GM19467 (cell line): ENCODE data around the gene ZNF516.
"Not testable (repeated sequence)": the region's sequence is repeated elsewhere in the genome, so short reads cannot be mapped to it uniquely, and the experiment has no call there.

ENCODE experiments used
- ATAC-seq: cut with Tn5 transposase; IDR thresholded peaks from one replicate; pipeline ENCODE4 v1.9.1; 2021; ENCODE audit warnings: mild to moderate bottlenecking, moderate library complexity; ENCODE audit not compliant: unreplicated experiment

The ZNF516 gene

DNA sequence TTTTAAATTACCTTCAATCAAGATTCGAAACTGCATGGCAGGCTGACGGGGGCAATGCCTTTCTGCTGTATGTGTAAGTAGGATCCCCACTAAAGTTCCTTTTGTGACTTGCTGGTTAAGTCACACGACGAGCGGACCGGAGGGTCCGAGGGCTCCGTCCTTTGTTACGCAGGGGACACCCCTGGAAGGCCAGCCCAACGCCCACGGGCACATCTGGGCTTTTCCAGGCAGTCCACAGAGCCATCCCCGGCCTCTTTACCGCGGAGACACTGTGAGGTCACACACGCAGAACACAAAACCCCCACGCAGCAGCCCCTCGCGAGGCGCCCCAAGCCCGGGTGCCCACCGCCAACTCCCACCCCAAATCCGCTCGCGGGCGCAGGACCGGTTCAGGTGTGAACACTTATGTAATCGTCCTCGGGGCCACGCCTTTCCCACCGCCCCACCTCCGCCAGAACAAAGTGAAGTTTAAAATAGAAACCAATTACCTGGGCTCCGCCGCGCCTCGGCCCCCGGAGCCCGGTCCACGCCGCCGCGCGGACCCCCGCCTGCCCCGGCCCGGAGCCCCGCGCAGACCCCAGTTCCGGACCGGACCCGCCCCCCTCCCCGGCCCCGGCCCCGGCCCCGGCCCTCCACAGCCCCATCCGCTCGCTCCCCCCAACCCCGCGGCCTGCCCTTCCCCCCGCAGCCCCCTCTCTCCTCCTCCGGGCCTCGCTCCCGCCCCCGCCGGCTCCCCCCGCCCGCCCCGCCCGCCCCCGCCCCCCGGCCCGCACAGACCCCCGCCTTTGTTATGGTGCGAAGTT, 4.2 kb downstream of the ZNF516 start:
- no peak for ATAC-seq

DNA sequence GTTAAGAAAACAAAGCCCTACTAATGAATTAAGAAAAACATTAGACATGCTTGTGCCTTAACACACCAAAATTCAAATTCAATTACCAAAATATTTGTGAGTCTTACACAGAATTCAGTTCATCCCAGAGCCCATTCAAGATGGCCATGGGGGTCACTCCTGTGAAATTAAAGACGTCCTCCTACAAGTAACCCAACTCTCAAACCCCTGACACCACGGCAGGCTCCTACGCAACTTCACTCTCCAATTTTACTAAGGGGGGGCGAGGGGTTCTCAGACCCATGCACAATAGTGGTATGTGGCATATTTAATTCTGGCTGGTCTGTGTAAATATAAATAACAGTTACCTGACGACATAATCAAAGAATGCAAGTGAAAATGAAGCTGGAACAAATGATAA, 5.0 kb downstream of the ZNF516 start:
- ATAC-seq = no peak

- ATAC-seq = no peak
Measured at GRCh38 chr18:76489081-76489480, 6.0 kb downstream of the ZNF516 start.

DNA sequence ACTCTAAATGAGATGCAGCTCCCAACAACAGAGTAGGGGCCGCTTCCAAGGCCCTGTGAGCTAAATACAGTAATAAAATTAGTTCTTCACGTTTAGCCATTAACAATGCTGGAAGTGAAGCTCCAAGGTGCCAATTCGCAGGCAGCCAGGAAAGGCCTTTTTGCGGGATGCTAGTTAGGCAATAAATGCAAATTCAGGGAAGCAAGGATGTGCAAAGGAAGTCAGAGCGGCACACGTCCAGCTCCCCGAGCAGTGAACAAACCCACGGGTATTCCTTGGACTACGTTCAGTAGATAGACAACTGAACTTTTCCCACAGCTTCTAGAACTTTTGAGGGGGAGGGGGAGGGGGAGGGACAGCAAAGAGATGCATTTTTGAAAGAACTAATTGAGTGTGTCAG, 6.9 kb downstream of the ZNF516 start:
- no peak for ATAC-seq

GRCh38 chr18:76487782-76488181, 7.3 kb downstream of the ZNF516 start:
- no peak for ATAC-seq

DNA sequence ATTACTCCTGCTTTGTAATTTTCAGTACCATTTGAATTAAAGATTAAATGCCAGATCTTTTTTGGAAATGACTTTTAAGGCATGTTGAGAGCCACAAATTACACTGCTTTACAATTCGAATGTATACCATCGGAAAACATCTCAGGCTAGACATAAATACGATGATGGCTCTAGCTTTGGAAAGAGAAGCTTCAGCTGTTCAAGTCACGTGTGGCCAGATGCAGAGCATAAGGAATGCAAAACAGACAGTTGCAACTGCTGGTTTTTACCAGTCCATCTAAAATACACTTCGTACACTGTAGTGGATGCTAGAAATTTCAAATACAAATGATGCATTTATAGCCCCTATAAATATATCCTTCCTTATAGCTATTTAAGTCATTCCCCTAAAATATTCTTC, 8.0 kb downstream of the ZNF516 start:
- ATAC-seq = no peak

GRCh38 chr18:76486574-76486973, 8.5 kb downstream of the ZNF516 start:
- no peak for ATAC-seq

DNA sequence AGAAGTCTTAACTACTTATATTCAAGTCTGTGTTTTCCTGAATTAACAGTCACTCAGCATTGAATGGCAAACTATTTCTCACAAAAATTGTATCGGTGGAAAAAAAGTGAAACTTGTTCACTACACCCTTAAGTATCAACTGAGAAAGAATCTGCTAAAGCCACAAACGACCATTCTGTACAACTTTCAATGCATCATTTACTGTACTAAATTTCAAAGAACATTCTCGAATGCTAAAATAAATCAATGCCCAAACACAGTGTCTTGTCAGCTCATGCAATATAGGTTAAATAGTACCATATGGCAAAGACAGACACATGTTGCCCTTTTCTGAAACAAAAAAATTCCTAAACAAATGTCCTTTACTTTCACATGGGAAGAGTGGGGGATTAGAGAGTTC, 9.0 kb downstream of the ZNF516 start:
- no peak for ATAC-seq

DNA sequence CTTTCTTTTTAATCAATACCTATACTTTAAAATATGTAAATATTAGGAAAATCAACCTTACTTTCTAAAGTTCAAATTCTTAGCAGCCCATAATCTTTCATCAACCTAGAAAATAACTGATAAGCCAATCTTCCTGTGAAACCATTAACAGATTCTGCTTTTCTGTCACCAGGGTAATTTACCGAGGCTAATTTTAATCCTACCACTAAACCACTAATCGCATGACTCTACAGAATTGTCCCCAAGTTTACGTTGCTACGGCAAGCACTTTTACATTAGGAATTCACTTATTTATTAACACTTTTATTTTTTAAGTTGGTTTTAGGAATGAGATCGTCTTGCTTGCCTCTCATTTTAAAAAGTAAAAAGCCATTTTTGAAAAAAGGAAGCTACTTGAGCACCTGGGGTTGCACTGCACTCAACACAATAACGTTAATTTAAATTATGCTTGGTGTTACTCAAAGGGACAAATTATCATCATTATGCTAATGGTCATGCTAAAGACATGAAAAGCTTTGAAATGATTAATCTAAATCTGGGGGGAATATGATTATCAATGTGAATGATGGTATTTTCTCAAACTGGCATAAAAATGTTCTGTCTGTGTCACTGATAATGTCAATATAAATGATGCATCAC, 10.2 kb downstream of the ZNF516 start:
- ATAC-seq = no peak

- ATAC-seq = no peak
Measured at GRCh38 chr18:76483780-76484179, 11.3 kb downstream of the ZNF516 start.

GRCh38 chr18:76482971-76483691, 11.9 kb downstream of the ZNF516 start:
- no peak for ATAC-seq

GRCh38 chr18:76482267-76482666, 12.8 kb downstream of the ZNF516 start:
- no peak for ATAC-seq

DNA sequence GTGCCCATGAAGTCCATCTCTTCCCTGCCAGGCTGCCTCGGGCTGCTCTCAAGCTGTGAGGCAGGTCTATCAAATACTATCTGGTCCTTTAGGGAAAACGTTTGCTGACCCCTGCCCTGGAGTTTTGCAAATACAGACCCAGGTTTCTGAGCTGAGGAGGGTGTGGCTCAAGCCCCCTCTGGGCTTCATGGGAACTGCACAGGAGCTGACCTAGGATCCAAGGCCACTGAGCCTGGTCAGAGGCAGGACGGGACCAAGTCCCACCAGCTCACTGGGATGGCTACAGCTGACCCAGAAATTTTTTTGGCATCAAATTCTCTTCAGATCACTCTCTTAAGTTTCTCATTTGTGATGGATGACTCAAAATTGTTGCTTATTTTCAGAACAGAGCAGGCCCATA, 14.1 kb downstream of the ZNF516 start:
- ATAC-seq = no peak

DNA sequence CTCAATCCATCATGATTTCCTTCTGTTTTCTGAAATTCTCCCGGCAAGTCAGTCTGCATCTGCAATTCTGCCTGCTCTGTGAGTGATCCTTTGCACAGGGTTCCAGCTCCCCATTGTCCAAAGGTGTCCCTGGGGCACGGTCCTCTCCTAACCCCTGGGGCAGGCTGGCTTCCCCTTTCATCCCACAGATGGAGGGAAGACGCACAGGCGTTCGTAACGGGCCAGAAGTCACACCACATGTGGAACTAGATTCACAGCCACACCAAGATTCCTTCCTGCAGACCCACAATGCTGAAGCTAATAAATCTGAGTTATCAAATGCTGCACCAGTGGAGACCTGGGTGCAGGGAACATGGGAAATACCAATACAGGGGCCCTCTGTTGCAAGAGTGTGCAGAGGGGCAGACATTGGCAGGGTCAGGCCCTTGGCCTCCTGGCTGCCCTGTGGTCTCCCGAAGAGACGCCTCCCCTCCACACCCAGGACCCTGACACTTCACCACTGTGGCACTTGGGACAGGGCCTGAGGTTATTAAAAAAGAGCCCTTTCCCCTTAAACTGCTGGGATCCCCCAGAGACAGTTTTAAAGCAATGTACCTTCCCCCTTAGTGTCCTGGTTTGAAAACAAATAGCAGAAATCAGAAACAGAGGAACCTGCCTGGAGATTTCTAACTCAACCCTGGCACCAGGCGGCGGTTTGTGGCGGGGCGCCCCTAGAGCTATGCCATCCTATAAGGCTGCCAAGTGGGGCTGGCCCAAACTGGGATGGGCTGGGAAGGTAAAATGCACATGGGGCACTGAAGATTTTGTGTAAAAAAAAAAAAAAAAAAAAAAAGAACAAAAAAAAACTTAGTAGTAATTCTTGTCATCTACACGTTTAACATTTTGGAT, 15.4 kb downstream of the ZNF516 start:
- ATAC-seq = no peak

- no peak for ATAC-seq
Measured at GRCh38 chr18:76476665-76477561, 18.1 kb downstream of the ZNF516 start.

- no peak for ATAC-seq
Measured at GRCh38 chr18:76475450-76476194, 19.4 kb downstream of the ZNF516 start.

- no peak for ATAC-seq
Measured at GRCh38 chr18:76474824-76475223, 20.2 kb downstream of the ZNF516 start.

DNA sequence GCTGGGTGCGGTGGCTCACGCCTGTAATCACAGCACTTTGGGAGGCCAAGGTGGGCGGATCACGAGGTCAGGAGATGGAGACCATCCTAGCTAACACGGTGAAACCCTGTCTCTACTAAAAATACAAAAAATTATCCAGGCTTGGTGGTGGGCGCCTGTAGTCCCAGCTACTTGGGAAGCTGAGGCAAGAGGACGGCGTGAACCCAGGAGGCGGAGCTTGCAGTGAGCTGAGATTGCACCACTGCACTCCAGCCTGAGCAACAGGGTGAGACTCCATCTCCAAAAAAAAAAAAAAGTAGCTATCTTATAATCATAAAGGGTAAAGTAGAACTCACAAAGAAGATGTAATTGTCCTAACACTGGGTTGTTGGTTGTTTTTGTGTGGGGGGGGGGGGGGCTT, 21.5 kb downstream of the ZNF516 start:
- not testable (repeated sequence) for ATAC-seq

DNA sequence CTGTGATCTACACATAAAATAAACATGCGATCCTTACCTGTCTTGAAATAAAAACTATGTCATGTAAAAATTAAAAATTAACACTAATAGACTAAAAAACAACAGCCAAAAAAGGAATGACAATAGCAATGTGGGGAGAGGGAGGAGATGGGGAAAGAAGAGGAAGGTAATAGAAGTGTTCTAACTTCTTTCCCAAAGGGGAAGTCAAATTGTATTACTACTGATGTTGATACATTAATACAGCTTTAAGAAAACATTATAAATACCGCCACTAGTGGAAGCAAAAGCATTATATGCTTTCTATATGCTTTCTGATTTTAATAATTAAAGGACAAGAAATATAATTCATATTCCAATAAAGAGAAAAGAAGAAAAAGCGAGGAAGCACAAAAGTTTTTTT, 22.2 kb downstream of the ZNF516 start:
- ATAC-seq = no peak
